SIG-M5 treated with dmso at 0.1 percent for 504 hours (cell line): ENCODE results near the gene SFXN4.
A peak's percentile ranks its signal among the peaks of the same experiment; 100 is the strongest.

Experiments
- DNase-seq: peaks from one replicate; lab custom pipeline; 2025; ENCODE audit not compliant: unreplicated experiment; lab: John Stamatoyannopoulos, UW

The SFXN4 gene, protein sequence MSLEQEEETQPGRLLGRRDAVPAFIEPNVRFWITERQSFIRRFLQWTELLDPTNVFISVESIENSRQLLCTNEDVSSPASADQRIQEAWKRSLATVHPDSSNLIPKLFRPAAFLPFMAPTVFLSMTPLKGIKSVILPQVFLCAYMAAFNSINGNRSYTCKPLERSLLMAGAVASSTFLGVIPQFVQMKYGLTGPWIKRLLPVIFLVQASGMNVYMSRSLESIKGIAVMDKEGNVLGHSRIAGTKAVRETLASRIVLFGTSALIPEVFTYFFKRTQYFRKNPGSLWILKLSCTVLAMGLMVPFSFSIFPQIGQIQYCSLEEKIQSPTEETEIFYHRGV

GRCh38 chr10:119165171-119166117 is at the start of gene SFXN4:
SFXN4 (minus strand) TSS chr10:119165714; CDS start chr10:119165647, 67 bp downstream.
- DNase-seq = peak; percentile 72

- no peak for DNase-seq
These were observed 46.3 kb upstream of the SFXN4 start for GRCh38 chr10:119211625-119212441.

GRCh38 chr10:119211176-119211575 is 45.7 kb upstream of the SFXN4 start:
- DNase-seq = no peak

DNA sequence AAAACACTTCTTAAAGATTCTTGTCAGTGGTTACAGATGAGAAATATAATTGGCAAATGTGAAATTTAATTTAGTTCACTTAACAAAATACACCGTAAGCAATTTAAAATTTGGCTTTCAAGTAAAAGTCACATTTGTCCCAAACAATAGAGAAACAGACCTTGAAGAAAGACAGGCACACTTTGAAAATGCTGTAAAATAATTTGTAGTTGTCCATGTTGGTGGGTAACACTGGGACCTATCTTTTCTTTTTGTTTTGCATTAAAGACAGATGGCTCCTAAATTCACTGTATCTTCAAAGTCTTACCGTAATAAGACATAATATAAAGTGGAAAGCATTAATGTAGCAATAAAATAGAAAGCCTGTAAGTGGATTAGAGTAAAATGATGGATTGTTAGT is 45.1 kb upstream of the SFXN4 start:
- no peak for DNase-seq

DNA sequence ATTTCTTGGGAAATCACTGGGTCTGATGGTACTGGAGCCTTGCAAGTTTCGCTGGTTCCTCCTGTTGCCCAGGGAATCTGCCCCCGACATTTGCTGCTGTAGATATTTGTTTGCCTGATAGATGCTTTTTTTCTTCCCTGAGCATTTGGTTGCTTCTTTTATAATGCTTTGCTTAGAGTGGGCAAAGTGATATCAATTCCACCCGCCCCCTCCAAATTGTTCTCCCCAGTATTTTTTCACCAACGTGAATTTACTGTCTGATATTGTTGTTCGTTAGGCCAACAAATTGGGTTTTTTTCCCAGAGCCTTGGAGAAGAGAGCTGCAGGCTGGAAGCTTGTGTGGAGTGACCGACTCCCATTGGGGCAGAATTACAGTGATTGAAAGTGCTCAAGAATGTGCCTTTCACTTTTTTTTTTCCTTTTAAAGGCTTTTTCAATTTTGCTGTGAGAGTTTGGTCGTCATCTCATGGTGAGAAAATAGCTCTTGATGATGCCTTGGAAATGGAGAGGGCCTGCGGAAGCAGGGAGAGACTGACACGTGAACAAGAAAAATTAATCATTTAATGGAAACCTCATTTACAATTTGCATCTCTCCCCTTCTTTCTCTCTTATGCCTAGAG is 44.3 kb upstream of the SFXN4 start:
- no peak for DNase-seq

- peak; percentile 44 for DNase-seq
These were observed 43.7 kb upstream of the SFXN4 start for GRCh38 chr10:119209035-119209735.

DNA sequence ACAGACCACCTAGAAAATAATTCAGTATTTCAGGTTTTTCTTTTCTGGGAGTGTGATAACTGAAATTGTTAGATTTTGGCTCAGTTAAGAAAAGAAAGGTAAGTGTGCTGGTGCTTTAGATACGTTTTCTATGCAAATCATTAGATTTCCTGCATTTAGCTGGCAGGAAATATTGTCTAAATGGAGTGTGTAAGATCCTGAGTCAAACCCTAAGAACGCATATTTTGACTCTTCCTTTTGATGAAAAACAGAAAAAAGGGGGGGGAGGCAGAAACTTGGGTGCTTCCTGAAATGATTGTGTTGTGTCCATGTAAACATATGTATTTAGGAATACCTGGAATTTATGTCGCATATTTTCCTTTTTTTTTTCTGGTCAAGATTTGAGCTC is 43.0 kb upstream of the SFXN4 start:
- no peak for DNase-seq

DNA sequence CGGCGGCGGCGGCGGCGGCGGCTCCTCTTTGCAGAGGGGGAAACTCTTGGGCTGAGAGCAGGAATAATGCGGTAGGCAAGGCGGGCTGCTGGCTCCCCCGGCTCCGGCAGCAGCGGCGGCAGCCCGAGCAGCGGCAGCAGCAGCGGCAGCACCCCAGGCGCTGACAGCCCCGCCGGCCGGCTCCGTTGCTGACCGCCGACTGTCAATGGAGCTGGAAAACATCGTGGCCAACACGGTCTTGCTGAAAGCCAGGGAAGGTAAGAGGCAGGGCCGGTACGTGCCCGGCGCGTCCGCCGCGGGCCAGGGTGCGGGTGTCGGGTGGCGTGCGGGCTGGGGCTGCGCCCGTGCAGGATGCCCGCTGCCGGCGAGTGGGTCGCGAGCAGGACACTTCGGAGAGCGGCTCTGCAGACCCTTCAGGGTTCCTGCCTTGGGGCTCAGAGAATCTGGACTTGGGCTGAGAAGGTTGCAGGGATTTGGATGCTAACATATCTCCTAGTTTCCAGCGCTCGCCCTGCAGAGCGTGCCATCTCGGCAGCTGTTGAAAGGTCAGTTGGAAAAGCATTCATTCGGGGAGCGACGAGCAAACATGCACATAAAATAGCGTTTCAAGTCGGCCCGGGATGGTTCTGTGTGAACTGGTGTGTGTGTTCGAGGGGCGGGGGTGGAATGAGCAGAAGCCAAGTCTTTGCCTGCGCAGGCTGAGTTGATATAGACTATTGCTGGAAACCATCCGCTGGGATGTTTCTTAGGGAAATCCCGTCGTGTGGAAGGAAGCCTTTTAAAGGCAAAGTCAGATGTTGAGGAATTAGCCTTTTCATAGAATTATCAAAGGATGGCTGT is 42.4 kb upstream of the SFXN4 start:
- DNase-seq = no peak

- DNase-seq = peak; percentile 79
These were observed 41.8 kb upstream of the SFXN4 start, which contains the start of gene GRK5 for GRCh38 chr10:119207366-119207666. GRK5 (plus strand) TSS chr10:119207571; CDS start chr10:119207918, 347 bp downstream.

DNA sequence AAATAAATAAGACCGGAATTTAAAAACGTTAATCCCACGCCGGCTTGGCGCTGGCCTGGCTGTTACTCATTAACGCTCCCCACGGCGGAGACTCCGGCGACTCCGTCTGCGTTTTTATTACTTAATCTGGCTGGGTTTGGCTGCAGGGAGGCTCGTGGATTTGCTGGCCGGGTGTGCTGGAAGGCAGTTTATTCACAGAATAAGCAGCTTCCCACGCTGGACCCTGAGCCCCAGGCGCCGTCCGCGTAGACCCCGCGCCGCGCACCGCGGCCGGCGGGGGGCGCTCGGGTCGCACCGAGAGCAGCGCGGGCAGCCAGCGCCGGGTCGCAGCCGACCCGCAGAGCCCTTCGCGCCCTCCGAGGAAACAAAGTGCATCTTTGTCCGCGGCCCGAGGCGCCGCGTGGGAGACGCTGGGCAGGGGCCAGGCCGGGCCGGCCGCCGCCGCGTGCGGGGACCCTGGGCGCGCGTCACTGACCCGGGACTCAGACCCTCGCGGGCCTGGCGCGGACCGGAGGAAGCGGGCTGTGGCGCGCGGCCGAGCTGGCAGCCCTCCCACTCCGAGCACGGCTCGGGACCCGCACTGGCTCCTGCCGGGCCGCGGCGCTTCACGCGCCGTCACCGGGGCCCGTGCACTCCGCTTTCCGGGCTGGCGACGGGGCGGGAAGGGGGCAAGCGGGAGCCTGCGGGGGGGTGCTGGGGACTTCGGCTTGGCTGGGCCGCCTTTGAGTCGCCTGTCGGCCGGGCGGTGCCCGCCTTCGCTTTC is 41.3 kb upstream of the SFXN4 start:
- DNase-seq = peak; percentile 27

GRCh38 chr10:119205894-119206602 is 40.5 kb upstream of the SFXN4 start:
- DNase-seq = no peak

DNA sequence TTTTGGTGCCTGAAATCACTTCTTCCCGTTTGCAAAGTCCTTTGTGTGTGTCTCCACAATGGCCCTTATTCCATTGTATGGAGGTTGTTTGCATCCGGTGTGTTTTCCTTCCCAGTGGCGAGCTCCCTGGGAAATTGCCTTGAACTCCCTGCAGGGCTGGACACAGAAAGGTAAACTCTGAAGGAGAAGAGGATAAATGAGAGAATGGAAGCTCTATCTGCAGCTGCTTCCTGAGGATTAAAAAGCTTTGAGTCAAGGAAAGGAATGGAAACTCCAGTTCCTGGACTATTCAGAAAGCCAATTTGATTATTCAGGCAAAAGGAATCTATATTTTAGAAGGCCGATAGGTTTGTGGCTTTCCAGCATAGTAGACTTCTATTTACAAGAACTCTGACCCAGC is 37.5 kb upstream of the SFXN4 start:
- no peak for DNase-seq

- DNase-seq = no peak
These were observed 35.7 kb upstream of the SFXN4 start for GRCh38 chr10:119201233-119201632.

DNA sequence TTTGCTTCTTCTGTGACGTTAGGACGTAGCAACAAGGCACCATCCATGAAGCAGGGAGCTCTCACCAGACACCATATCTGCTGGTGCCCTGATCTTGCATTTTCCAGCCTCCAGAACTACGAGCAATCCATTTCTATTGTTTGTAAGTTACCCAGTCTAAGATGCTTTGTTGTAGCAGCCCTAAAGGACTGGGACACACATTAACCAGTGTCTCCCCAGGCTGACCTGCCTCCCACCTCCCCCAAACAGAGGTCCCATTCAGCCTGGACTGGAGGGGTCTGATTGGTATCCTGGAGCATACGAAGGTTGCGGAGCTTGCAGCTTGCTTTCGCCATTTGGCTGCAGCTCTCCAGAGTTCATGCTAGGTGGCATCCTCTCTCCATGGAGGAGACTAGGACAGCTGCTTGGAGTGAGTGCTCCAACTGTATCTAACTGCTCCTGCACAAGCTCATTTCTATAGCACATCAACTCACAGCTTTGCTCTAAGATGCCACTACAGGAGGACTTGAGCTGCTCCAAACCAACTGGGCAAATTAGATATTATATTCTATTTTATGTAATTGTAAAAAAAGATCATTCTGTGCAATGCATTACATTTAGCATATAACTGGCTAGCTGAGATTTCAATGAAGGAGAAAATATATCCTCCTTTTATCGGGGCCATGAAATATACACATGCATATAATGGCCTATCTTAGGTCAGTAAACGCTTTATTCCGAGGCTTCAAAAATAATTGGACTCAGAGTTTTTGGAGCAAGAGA is 33.9 kb upstream of the SFXN4 start:
- DNase-seq = peak; percentile 62

- DNase-seq = no peak
These were observed 32.9 kb upstream of the SFXN4 start for GRCh38 chr10:119198438-119198837.

- DNase-seq = no peak
These were observed 32.4 kb upstream of the SFXN4 start for GRCh38 chr10:119197921-119198320.

- DNase-seq = no peak
These were observed 26.4 kb upstream of the SFXN4 start for GRCh38 chr10:119191881-119192280.
